ENCODE results near the gene WDR49.

The WDR49 gene

DNA sequence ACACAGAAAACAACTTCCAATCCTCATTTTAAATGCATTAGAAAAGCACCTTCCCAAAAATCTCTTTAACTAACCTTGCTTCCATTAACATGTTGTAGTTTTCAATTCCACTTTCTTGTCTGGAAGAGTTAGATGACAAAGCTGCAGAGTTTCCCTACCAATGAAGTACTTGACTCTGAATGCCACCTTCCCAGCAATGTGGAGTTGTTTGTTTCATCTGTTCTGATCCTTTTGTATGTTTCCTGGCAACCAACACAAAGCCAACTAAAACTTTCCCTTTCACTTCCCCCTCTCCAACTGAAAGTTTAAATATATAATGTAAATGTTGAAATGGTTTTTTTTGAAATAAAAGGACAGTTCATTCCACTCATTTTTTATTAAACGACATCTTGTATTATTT is at the start of gene WDR49:
WDR49 (minus strand) TSS at position 183 of the 400 bp plus-strand sequence. CDS start 517 bp downstream, outside the sequence.
- Histone ChIP-seq H3K4me3 (ENCODE audit: low read length) (no peak within 1 kb of the TSS), H3K4me1 (ENCODE audit: control insufficient read depth, insufficient read depth, low read length) (peaks cover 2% of the 10 kb centered on the region; the same call in 1 of the 2 replicates), H3K27ac (ENCODE audit: low read length) (peak within 1 kb of the TSS; percentile 19), H3K36me3 (ENCODE audit: control insufficient read depth, insufficient read depth, low read length) (no peaks in the 10 kb centered on the region), H3K27me3 (ENCODE audit: control insufficient read depth, insufficient read depth, low read length) (no peaks in the 10 kb centered on the region), H3K9me3 (ENCODE audit: control insufficient read depth, insufficient read depth, low read length) (no peaks in the 10 kb centered on the region)
- WGBS (ENCODE audit: insufficient coverage, insufficient read length) = no CpG with 5 or more reads among the region's 1 CpG
- DNase-seq (ENCODE audit: low read depth, low spot score) = peak; percentile 89

DNA sequence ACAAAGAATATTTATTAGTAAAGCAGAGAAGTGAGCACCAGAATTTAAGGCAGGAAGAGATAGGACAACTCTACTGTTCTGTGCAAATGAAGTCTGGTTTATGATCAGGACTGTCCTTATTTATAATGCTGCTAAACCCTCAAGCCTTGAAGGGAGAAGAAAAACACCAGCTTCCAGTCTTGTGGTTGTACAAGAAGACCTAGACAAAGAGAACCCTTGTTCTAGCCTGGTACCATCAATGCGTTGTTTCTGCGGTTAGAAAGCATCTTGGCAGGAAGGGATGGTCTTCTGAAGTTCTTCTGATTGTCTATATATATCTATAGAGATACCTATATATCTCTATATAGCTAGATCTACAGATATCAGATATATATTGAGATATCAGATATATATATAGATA is 47.2 kb upstream of the WDR49 start:
- H3K9me3 ChIP-seq (ENCODE audit: control insufficient read depth, insufficient read depth, low read length) = no peaks in the 10 kb centered on the region
- H3K27me3 ChIP-seq (ENCODE audit: control insufficient read depth, insufficient read depth, low read length) = no peaks in the 10 kb centered on the region
- H3K4me1 ChIP-seq (ENCODE audit: control insufficient read depth, insufficient read depth, low read length) = no peaks in the 10 kb centered on the region
- DNase-seq (ENCODE audit: low read depth, low spot score) = no peak
- H3K36me3 ChIP-seq (ENCODE audit: control insufficient read depth, insufficient read depth, low read length) = no peaks in the 10 kb centered on the region
- no peak overlapping the region for H3K4me3 ChIP-seq (ENCODE audit: low read length)
- no peak overlapping the region for H3K27ac ChIP-seq (ENCODE audit: low read length)
- no CpG with 5 or more reads among the region's 2 CpGs for WGBS (ENCODE audit: insufficient coverage, insufficient read length)

GRCh38 chr3:167700046-167700445 is 46.3 kb upstream of the WDR49 start:
- Histone ChIP-seq H3K9me3 (ENCODE audit: control insufficient read depth, insufficient read depth, low read length) (no peaks in the 10 kb centered on the region), H3K4me3 (ENCODE audit: low read length) (no peak overlapping the region), H3K27me3 (ENCODE audit: control insufficient read depth, insufficient read depth, low read length) (no peaks in the 10 kb centered on the region), H3K36me3 (ENCODE audit: control insufficient read depth, insufficient read depth, low read length) (no peaks in the 10 kb centered on the region), H3K4me1 (ENCODE audit: control insufficient read depth, insufficient read depth, low read length) (no peaks in the 10 kb centered on the region), H3K27ac (ENCODE audit: low read length) (no peak overlapping the region)
- WGBS (ENCODE audit: insufficient coverage, insufficient read length) = no CpG with 5 or more reads among the region's 4 CpGs
- no peak for DNase-seq (ENCODE audit: low read depth, low spot score)

GRCh38 chr3:167694121-167694520 is 40.4 kb upstream of the WDR49 start:
- H3K27ac ChIP-seq (ENCODE audit: low read length) = no peak overlapping the region
- H3K27me3 ChIP-seq (ENCODE audit: control insufficient read depth, insufficient read depth, low read length) = no peaks in the 10 kb centered on the region
- no CpG with 5 or more reads among the region's 2 CpGs for WGBS (ENCODE audit: insufficient coverage, insufficient read length)
- no peaks in the 10 kb centered on the region for H3K9me3 ChIP-seq (ENCODE audit: control insufficient read depth, insufficient read depth, low read length)
- DNase-seq (ENCODE audit: low read depth, low spot score) = no peak
- H3K4me3 ChIP-seq (ENCODE audit: low read length) = no peak overlapping the region
- H3K4me1 ChIP-seq (ENCODE audit: control insufficient read depth, insufficient read depth, low read length) = no peaks in the 10 kb centered on the region; the same call in 1 of the 2 replicates
- H3K36me3 ChIP-seq (ENCODE audit: control insufficient read depth, insufficient read depth, low read length) = peaks cover 3% of the 10 kb centered on the region; the same call in 1 of the 2 replicates

GRCh38 chr3:167691366-167691765 is 37.6 kb upstream of the WDR49 start:
- H3K27ac ChIP-seq (ENCODE audit: low read length) = no peak overlapping the region
- no peaks in the 10 kb centered on the region for H3K27me3 ChIP-seq (ENCODE audit: control insufficient read depth, insufficient read depth, low read length)
- H3K4me1 ChIP-seq (ENCODE audit: control insufficient read depth, insufficient read depth, low read length) = no peaks in the 10 kb centered on the region; the same call in 1 of the 2 replicates
- WGBS (ENCODE audit: insufficient coverage, insufficient read length) = no CpG with 5 or more reads among the region's 3 CpGs
- peaks cover 3% of the 10 kb centered on the region; the same call in 1 of the 2 replicates for H3K36me3 ChIP-seq (ENCODE audit: control insufficient read depth, insufficient read depth, low read length)
- no peaks in the 10 kb centered on the region for H3K9me3 ChIP-seq (ENCODE audit: control insufficient read depth, insufficient read depth, low read length)
- no peak overlapping the region for H3K4me3 ChIP-seq (ENCODE audit: low read length)
- no peak for DNase-seq (ENCODE audit: low read depth, low spot score)

DNA sequence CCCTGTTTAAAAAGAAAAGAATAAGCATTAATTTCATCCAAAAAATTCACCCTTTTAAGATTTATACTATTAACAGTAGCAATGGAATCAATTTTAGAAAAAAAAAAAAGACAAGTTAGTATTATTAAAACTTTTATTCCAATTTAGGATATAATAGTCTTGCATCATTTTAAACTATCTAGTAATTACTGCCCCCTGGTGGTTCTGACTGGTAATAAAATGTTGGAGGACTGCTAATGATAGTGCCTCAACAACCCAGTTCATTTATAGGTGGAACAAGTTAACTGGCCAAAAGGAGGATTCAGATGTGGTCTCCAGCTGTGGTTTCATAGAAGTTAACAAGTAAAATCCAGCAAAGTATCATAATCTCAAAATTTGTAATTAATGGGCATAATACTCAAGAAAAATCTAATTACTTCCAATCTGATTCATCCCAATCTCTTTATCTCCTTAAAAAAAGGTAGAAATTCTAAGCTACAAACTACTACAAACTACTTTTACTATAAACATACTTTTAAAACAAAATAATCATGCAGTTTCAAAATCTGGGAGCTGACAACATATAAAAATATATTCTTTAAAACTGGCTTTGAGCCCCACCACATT is 30.7 kb upstream of the WDR49 start:
- H3K4me3 ChIP-seq (ENCODE audit: low read length) = no peak overlapping the region
- no peaks in the 10 kb centered on the region for H3K9me3 ChIP-seq (ENCODE audit: control insufficient read depth, insufficient read depth, low read length)
- peak; percentile 41 for DNase-seq (ENCODE audit: low read depth, low spot score)
- H3K27ac ChIP-seq (ENCODE audit: low read length) = no peak overlapping the region
- no peaks in the 10 kb centered on the region for H3K4me1 ChIP-seq (ENCODE audit: control insufficient read depth, insufficient read depth, low read length)
- no peaks in the 10 kb centered on the region for H3K36me3 ChIP-seq (ENCODE audit: control insufficient read depth, insufficient read depth, low read length)
- no peaks in the 10 kb centered on the region for H3K27me3 ChIP-seq (ENCODE audit: control insufficient read depth, insufficient read depth, low read length)

- no CpG with 5 or more reads among the region's 4 CpGs for WGBS (ENCODE audit: insufficient coverage, insufficient read length)
- Histone ChIP-seq H3K4me1 (ENCODE audit: control insufficient read depth, insufficient read depth, low read length) (no peaks in the 10 kb centered on the region), H3K36me3 (ENCODE audit: control insufficient read depth, insufficient read depth, low read length) (no peaks in the 10 kb centered on the region), H3K4me3 (ENCODE audit: low read length) (no peak overlapping the region), H3K27me3 (ENCODE audit: control insufficient read depth, insufficient read depth, low read length) (no peaks in the 10 kb centered on the region), H3K9me3 (ENCODE audit: control insufficient read depth, insufficient read depth, low read length) (no peaks in the 10 kb centered on the region), H3K27ac (ENCODE audit: low read length) (no peak overlapping the region)
- DNase-seq (ENCODE audit: low read depth, low spot score) = no peak
Observed at GRCh38 chr3:167679526-167679925, 25.8 kb upstream of the WDR49 start.

DNA sequence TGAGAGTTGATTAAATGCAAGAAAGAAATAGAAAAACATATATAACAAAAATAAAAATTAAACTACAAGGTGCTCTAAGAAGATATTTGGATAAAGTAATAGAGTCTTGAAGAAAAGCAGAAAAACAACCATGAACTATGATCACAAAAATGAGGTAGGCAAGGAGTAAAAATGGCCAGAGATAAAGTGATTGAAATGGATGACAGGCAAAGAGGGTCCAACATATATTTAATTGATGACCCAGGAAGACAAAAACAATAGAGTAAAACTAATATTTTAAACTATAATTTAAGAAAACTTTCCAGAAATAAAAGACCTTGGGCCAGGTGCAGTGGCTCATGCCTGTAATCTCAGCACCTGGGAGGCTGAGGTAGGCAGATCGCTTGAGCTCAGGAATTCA is 22.1 kb upstream of the WDR49 start:
- no peaks in the 10 kb centered on the region; the same call in 1 of the 2 replicates for H3K36me3 ChIP-seq (ENCODE audit: control insufficient read depth, insufficient read depth, low read length)
- no peaks in the 10 kb centered on the region for H3K27me3 ChIP-seq (ENCODE audit: control insufficient read depth, insufficient read depth, low read length)
- H3K4me3 ChIP-seq (ENCODE audit: low read length) = no peak overlapping the region
- no peaks in the 10 kb centered on the region for H3K4me1 ChIP-seq (ENCODE audit: control insufficient read depth, insufficient read depth, low read length)
- no peaks in the 10 kb centered on the region for H3K9me3 ChIP-seq (ENCODE audit: control insufficient read depth, insufficient read depth, low read length)
- no peak for DNase-seq (ENCODE audit: low read depth, low spot score)
- no CpG with 5 or more reads among the region's 1 CpG for WGBS (ENCODE audit: insufficient coverage, insufficient read length)
- no peak overlapping the region for H3K27ac ChIP-seq (ENCODE audit: low read length)

DNA sequence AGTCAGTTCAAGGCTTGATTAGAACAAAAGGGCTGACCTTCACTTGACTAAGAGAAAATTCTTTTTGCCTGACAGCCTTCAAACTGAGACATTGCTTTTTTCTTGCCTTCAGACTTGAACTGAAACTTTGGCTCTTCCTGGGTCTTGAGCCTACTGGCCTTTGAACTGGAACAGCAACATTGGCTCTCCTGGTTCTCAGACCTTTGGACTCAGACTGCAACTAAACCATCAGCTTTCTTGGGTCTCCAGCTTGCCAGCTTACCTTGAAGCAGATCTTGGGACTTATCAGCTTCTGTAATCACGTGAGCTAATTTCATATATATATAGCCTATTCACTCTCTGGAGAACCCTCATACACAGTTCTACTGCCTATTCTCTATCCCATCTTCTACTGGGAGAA is 19.5 kb upstream of the WDR49 start:
- Histone ChIP-seq H3K36me3 (ENCODE audit: control insufficient read depth, insufficient read depth, low read length) (no peaks in the 10 kb centered on the region; the same call in 1 of the 2 replicates), H3K4me3 (ENCODE audit: low read length) (no peak overlapping the region), H3K9me3 (ENCODE audit: control insufficient read depth, insufficient read depth, low read length) (no peaks in the 10 kb centered on the region), H3K27me3 (ENCODE audit: control insufficient read depth, insufficient read depth, low read length) (no peaks in the 10 kb centered on the region), H3K4me1 (ENCODE audit: control insufficient read depth, insufficient read depth, low read length) (no peaks in the 10 kb centered on the region), H3K27ac (ENCODE audit: low read length) (no peak overlapping the region)
- WGBS (ENCODE audit: insufficient coverage, insufficient read length) = no CpG with 5 or more reads among the region's 1 CpG
- DNase-seq (ENCODE audit: low read depth, low spot score) = no peak

GRCh38 chr3:167671878-167672427 is 18.2 kb upstream of the WDR49 start:
- Histone ChIP-seq H3K4me1 (ENCODE audit: control insufficient read depth, insufficient read depth, low read length) (no peaks in the 10 kb centered on the region; the same call in 1 of the 2 replicates), H3K27me3 (ENCODE audit: control insufficient read depth, insufficient read depth, low read length) (no peaks in the 10 kb centered on the region), H3K9me3 (ENCODE audit: control insufficient read depth, insufficient read depth, low read length) (no peaks in the 10 kb centered on the region), H3K36me3 (ENCODE audit: control insufficient read depth, insufficient read depth, low read length) (no peaks in the 10 kb centered on the region; the same call in 1 of the 2 replicates), H3K27ac (ENCODE audit: low read length) (no peak overlapping the region), H3K4me3 (ENCODE audit: low read length) (no peak overlapping the region)
- DNase-seq (ENCODE audit: low read depth, low spot score) = no peak
- no CpG with 5 or more reads among the region's 4 CpGs for WGBS (ENCODE audit: insufficient coverage, insufficient read length)

DNA sequence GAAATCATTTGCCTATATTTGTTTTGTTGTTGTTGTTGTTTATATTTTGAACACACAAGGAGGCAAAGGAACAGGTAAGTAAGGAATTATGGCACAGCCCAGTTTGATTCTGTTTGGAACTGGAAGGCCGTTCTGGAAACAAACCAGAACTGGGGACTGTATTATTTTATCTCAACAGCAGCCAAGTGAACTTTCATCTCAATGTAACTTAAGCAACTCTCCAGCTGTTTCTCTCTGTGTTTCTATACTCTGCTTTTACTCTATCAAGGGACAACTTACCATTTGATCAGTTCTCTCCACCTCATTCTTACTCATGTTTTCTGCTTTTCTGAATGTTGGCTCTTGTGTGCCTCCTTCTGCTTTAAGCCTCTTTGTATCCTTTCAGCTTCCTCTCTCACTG is 16.0 kb upstream of the WDR49 start:
- no CpG with 5 or more reads among the region's 1 CpG for WGBS (ENCODE audit: insufficient coverage, insufficient read length)
- no peaks in the 10 kb centered on the region for H3K27me3 ChIP-seq (ENCODE audit: control insufficient read depth, insufficient read depth, low read length)
- H3K9me3 ChIP-seq (ENCODE audit: control insufficient read depth, insufficient read depth, low read length) = no peaks in the 10 kb centered on the region
- no peak for DNase-seq (ENCODE audit: low read depth, low spot score)
- no peak overlapping the region for H3K4me3 ChIP-seq (ENCODE audit: low read length)
- no peaks in the 10 kb centered on the region; the same call in 1 of the 2 replicates for H3K4me1 ChIP-seq (ENCODE audit: control insufficient read depth, insufficient read depth, low read length)
- H3K36me3 ChIP-seq (ENCODE audit: control insufficient read depth, insufficient read depth, low read length) = no peaks in the 10 kb centered on the region; the same call in 1 of the 2 replicates
- H3K27ac ChIP-seq (ENCODE audit: low read length) = no peak overlapping the region

All from iPS DF 6.9 (cell line).